Spinal cord (tissue), 10 donors: ENCODE results near the gene C1orf35. TPM values are rescaled to one million over a fixed set of nuclear protein-coding genes. Genes with fewer than 3 reads are reported as not detected.

ENCODE experiments used
- DNase-seq, 6 donors: peaks; one replicate each; pipeline versions ENCODE4 v3.0.0 to v3.0.0-alpha.2; 2013 to 2015; ENCODE audit warnings: low spot score in 6 of 6, low read depth in 4 of 6
- H3K27ac ChIP-seq: one replicate; pipeline ENCODE4 v1.5.1; 2013; ENCODE audit warnings: low read depth, low read length, control low read depth
- H3K27me3 ChIP-seq: one replicate; pipeline ENCODE4 v1.6.1; 2013; ENCODE audit warnings: low read length; ENCODE audit not compliant: control insufficient read depth, insufficient read depth
- H3K36me3 ChIP-seq: one replicate; pipeline ENCODE4 v1.6.1; 2013; ENCODE audit warnings: low read length; ENCODE audit not compliant: control insufficient read depth, insufficient read depth
- H3K4me1 ChIP-seq: one replicate; pipeline ENCODE4 v1.6.1; 2013; ENCODE audit warnings: low read length; ENCODE audit not compliant: control insufficient read depth, insufficient read depth
- H3K4me3 ChIP-seq: one replicate; pipeline ENCODE4 v1.5.1; 2013; ENCODE audit warnings: low read depth, low read length, control low read depth
- H3K9me3 ChIP-seq: one replicate; pipeline ENCODE4 v1.6.1; 2013; ENCODE audit warnings: low read length; ENCODE audit not compliant: control insufficient read depth, insufficient read depth
- WGBS: methylation state at CpG from one replicate; pipeline ENCODE4 v1.1.5; 2013; ENCODE audit warnings: missing lambda C conversion rate; ENCODE audit not compliant: insufficient coverage; 5-methylcytosine and 5-hydroxymethylcytosine counted together
- polyA plus RNA-seq, 2 donors: library from polyadenylated mRNA; unstranded; fragments of 120-200 nt; gene quantifications; one replicate each; pipeline ENCODE4 v1.2.1, GENCODE V29; 2013; ENCODE audit not compliant: insufficient read length in 2 of 2
- small RNA-seq: library from RNA; depleted of rRNA; stranded (forward); fragments of <200 nt; gene quantifications from one replicate; pipeline ENCODE3, GENCODE V24; 2014; ENCODE audit warnings: low replicate concordance
- total RNA-seq, 2 donors: library from RNA; depleted of rRNA in 1 of 2; stranded (reverse); fragments of 120-200 nt in 1 of 2; fragments of >200 nt in 1 of 2; gene quantifications; one replicate each; pipeline versions ENCODE4 v1.2.3 to v1.2.4, GENCODE V29; 2013 to 2014
- donor health status: healthy.

C1orf35 gene
- total and polyA plus RNA-seq, 4 donors = 3.8 to 29.4 (median 20.1) TPM

- Histone ChIP-seq H3K4me3 (no peak overlapping the region), H3K36me3 (no peaks in the 10 kb centered on the region), H3K27ac (no peak overlapping the region), H3K9me3 (no peaks in the 10 kb centered on the region), H3K4me1 (peaks cover 17% of the 10 kb centered on the region), H3K27me3 (peaks cover 48% of the 10 kb centered on the region)
- 85% methylated on average over 8 of the region's 10 CpGs for WGBS
- no peak for DNase-seq
Measured at GRCh38 chr1:228061411-228062084, 41.6 kb downstream of the C1orf35 start.

GRCh38 chr1:228060458-228061190, 42.5 kb downstream of the C1orf35 start:
- no peak for DNase-seq
- Histone ChIP-seq H3K27ac (no peak overlapping the region), H3K36me3 (no peaks in the 10 kb centered on the region), H3K9me3 (no peaks in the 10 kb centered on the region), H3K4me3 (no peak overlapping the region), H3K4me1 (peaks cover 17% of the 10 kb centered on the region), H3K27me3 (peaks cover 50% of the 10 kb centered on the region)
- 12% methylated on average over 30 of the region's 34 CpGs for WGBS

GRCh38 chr1:228059634-228060457, 43.3 kb downstream of the C1orf35 start:
- 6% methylated on average over 27 of the region's 33 CpGs for WGBS
- Histone ChIP-seq H3K27me3 (peaks cover 52% of the 10 kb centered on the region), H3K36me3 (no peaks in the 10 kb centered on the region), H3K27ac (no peak overlapping the region), H3K4me1 (peaks cover 17% of the 10 kb centered on the region), H3K4me3 (no peak overlapping the region), H3K9me3 (no peaks in the 10 kb centered on the region)
- DNase-seq = peak in 1 of 6 donors; percentile 6

GRCh38 chr1:228058949-228059633, 44.0 kb downstream of the C1orf35 start:
- Histone ChIP-seq H3K27me3 (peaks cover 52% of the 10 kb centered on the region), H3K4me1 (peaks cover 17% of the 10 kb centered on the region), H3K27ac (no peak overlapping the region), H3K9me3 (no peaks in the 10 kb centered on the region), H3K36me3 (no peaks in the 10 kb centered on the region), H3K4me3 (no peak overlapping the region)
- peak in 1 of 6 donors; percentile 12 for DNase-seq
- WGBS = 7% methylated on average over 66 of the region's 66 CpGs

GRCh38 chr1:228058172-228058948, 44.8 kb downstream of the C1orf35 start:
- DNase-seq = no peak
- Histone ChIP-seq H3K9me3 (no peaks in the 10 kb centered on the region), H3K27me3 (peaks cover 52% of the 10 kb centered on the region), H3K4me3 (no peak overlapping the region), H3K27ac (no peak overlapping the region), H3K36me3 (no peaks in the 10 kb centered on the region), H3K4me1 (peaks cover 17% of the 10 kb centered on the region)
- WGBS = 41% methylated on average over 18 of the region's 18 CpGs

Small RNAs within 50 kb of the gene (small RNA-seq; reads per million reads assigned to genes)
- gene AL359510.1 = not detected

Other genes starting within 250 kb of the C1orf35 start
- 1 to 10 TPM; 1.9 to 6.4 TPM for gene WNT9A, start 155.4 kb downstream of the C1orf35 start, total RNA-seq
- gene WNT9A, start 155.4 kb downstream of the C1orf35 start, polyA plus RNA-seq = 1 to 10 TPM; 5.0 to 5.4 TPM
- gene WNT3A, start 96.3 kb downstream of the C1orf35 start, total RNA-seq = under 1 TPM in 1 of 2 donors, not detected in 1; 0.06 TPM
- not detected for gene WNT3A, start 96.3 kb downstream of the C1orf35 start, polyA plus RNA-seq
- 100 to 1,000 TPM; 119 to 150 TPM for gene ARF1, start 20.6 kb downstream of the C1orf35 start, total RNA-seq
- 100 to 1,000 TPM; 338 to 377 TPM for gene ARF1, start 20.6 kb downstream of the C1orf35 start, polyA plus RNA-seq
- gene MRPL55, start 6.0 kb upstream of the C1orf35 start, total RNA-seq = 10 to 100 TPM; 37.2 to 90.4 TPM
- 10 to 100 TPM; 68.5 to 73.4 TPM for gene MRPL55, start 6.0 kb upstream of the C1orf35 start, polyA plus RNA-seq
- gene GUK1, start 37.0 kb upstream of the C1orf35 start, total RNA-seq = 100 to 1,000 TPM; 167 to 315 TPM
- 100 to 1,000 TPM; 380 to 396 TPM for gene GUK1, start 37.0 kb upstream of the C1orf35 start, polyA plus RNA-seq
- gene GJC2, start 46.6 kb upstream of the C1orf35 start, total RNA-seq = 10 to 100 TPM; 10.4 to 17.1 TPM
- 10 to 100 TPM; 19.1 to 20.3 TPM for gene GJC2, start 46.6 kb upstream of the C1orf35 start, polyA plus RNA-seq
- 1 to 10 TPM; 6.8 to 7.9 TPM for gene IBA57, start 62.5 kb upstream of the C1orf35 start, total RNA-seq
- 1 to 10 TPM; 5.8 to 9.9 TPM for gene IBA57, start 62.5 kb upstream of the C1orf35 start, polyA plus RNA-seq
- 10 to 100 TPM; 13.5 to 27.2 TPM for gene OBSCN, start 104.7 kb upstream of the C1orf35 start, total RNA-seq
- gene OBSCN, start 104.7 kb upstream of the C1orf35 start, polyA plus RNA-seq = 10 to 100 TPM; 17.1 to 27.0 TPM